Renal cortex interstitium (tissue), 11 donors: ENCODE measurements around the gene KIAA0408. TPM values are rescaled to one million over a fixed set of nuclear protein-coding genes. Genes with fewer than 3 reads are reported as not detected.
"Not testable (repeated sequence)": the region's sequence is repeated elsewhere in the genome, so short reads cannot be mapped to it uniquely, and the experiment has no call there.

Source experiments
- DNase-seq, 11 donors: peaks; one replicate each; pipeline ENCODE4 v3.0.0-alpha.2; 2013; ENCODE audit warnings: low read depth in 9 of 11, low spot score in 4 of 11; ENCODE audit errors: extremely low read depth in 1 of 11
- polyA plus RNA-seq, 3 donors: library from polyadenylated mRNA; unstranded; fragments of 120-200 nt; gene quantifications; one replicate each; pipeline ENCODE4 v1.2.1, GENCODE V29; 2013; ENCODE audit not compliant: insufficient read length in 3 of 3

KIAA0408 gene
- polyA plus RNA-seq, 3 donors = 2.2 to 4.2 (median 2.7) TPM

DNA sequence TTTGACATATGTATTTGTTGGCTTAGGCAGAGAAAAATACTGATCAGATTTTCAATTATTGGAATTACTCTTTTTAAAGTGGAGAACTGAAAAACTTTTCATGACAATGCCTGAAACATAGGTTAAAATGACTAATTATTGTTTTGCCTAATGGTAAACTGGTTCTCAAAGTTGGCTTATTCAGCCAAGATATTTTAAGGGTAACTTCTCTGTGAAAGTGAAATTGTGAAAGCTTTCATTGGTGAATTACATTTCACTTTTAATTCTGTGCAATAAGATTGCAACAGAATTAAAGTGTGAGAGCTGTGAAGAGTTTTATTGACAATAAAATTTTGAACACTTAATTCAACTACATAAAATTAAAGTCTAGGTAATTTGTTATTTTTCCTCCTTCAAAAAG, 24.5 kb downstream of the KIAA0408 start:
- no peak for DNase-seq

DNA sequence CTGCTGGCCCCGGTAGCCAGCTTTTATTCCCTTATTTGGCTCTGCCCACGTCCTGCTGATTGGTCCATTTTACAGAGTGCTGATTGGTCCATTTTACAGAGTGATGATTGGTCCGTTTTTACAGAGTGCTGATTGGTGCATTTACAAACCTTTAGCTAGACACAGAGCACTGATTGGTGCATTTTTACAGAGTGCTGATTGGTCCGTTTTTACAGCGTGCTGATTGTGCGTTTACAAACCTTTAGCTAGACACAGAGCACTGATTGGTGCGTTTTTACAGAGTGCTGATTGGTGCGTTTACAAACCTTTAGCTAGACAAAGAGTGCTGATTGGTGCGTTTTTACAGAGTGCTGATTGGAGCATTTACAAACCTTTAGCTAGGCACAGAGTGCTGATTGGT, 30.6 kb downstream of the KIAA0408 start:
- not testable (repeated sequence) for DNase-seq

DNA sequence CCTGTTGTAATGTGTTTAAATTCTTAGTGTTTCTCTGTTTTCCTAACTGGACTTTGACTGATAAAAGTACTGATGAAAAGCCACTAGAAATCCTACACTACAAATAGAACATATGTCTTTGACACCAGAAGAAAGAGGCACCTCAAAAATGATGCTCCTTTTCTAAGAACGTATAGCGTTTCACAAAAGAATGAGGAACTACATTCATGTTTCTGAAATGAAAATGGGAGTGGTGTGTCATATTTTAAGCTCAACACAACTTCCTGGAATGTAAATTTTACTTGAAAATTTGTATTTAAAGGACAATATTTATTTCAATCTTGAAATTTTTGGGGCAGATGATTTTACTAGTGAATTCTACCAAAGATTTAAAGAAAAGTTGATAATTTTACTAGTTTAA, 35.3 kb downstream of the KIAA0408 start:
- no peak for DNase-seq

GRCh38 chr6:127421164-127421563, 38.0 kb downstream of the KIAA0408 start:
- not testable (repeated sequence) for DNase-seq

GRCh38 chr6:127420556-127420955, 38.6 kb downstream of the KIAA0408 start:
- peak in 8 of 11 donors; percentile 15 to 42 (median 24) for DNase-seq

GRCh38 chr6:127415096-127415495, 44.1 kb downstream of the KIAA0408 start:
- no peak for DNase-seq

DNA sequence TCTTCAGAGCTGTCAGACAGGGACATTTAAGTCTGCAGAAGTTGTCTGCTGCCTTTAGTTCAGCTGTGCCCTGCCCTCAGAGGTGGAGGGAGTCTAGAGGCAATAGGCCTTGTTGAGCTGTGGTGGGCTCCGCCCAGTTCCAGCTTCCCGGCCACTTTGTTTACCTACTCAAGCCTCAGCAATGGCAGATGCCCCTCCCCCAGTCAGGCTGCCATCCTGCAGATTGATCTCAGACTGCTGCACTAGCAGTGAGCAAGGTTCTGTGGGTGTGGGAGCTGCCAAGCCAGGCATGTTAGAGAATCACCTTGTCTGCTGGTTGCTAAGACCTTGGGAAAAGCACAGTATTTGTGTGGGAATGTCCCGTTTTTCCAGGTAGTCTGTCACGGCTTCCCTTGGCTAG, 46.1 kb downstream of the KIAA0408 start:
- DNase-seq = not testable (repeated sequence)

GRCh38 chr6:127412016-127412415, 47.2 kb downstream of the KIAA0408 start:
- DNase-seq = not testable (repeated sequence)

Other genes starting within 250 kb of the KIAA0408 start
- gene RNF146, start 192.5 kb downstream of the KIAA0408 start, polyA plus RNA-seq = 10 to 100 TPM; 77.2 to 93.3 (median 89.7) TPM
- gene ECHDC1, start 115.8 kb downstream of the KIAA0408 start, polyA plus RNA-seq = 10 to 100 TPM; 74.0 to 88.6 (median 81.9) TPM
- gene C6orf58, start 117.8 kb upstream of the KIAA0408 start, polyA plus RNA-seq = 1 to 10 TPM in 2 of 3 donors, under 1 TPM in 1; 0.55 to 1.9 (median 1.4) TPM